ENCODE data around the gene CST9.
A peak's percentile ranks its signal among the peaks of the same experiment; 100 is the strongest.
"Not testable (repeated sequence)": the region's sequence is repeated elsewhere in the genome, so short reads cannot be mapped to it uniquely, and the experiment has no call there.

Gene CST9

DNA sequence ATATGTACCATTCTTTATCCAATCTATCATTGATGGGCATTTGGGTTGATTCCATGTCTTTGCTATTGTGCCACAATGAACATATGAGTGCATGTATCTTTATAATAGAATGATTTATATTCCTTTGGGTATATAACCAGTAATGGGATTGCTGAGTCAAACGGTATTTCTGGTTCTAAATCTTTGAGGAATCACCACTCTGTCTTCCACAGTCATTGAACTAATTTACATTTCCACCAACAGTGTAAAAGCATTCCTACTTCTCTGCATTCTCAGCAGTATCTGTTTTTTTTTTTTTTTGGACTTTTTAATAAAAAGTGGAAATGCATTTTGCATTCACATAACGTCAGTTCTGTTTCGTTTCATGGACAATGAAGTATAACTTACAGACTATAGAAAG lies 16.7 kb upstream of the CST9 start:
- not testable (repeated sequence) for DNase-seq

DNA sequence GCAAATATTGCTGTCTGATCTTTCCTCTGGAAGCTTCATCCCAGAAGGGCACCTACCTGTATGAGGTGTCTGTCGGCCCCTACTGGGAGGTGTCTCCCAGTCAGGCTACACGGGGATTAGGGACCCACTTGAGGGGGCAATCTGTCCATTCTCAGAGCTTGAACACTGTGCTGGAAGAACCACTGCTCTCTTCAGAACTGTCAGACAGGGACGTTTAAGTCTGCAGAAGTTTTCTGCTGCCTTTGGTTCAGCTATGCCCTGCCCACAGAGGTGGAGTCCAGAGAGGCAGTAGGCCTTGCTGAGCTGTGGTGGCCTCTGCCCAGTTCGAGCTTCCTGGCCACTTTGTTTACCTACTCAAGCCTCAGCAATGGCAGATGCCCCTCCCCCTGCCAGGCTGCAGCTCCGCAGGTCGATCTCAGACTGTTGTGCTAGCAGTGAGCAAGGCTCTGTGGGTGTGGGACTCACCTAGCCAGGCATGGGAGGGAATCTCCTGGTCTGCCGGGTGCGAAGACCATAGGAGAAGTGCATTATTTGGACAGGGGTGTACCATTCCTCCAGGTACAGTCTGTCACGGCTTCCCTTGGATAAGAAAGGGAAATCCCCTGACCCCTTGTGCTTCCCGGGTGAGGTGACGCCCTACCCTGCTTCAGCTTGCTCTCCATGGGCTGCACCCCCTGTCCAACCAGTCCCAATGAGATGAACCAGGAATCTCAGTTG lies 15.1 kb upstream of the CST9 start:
- not testable (repeated sequence) for DNase-seq

DNA sequence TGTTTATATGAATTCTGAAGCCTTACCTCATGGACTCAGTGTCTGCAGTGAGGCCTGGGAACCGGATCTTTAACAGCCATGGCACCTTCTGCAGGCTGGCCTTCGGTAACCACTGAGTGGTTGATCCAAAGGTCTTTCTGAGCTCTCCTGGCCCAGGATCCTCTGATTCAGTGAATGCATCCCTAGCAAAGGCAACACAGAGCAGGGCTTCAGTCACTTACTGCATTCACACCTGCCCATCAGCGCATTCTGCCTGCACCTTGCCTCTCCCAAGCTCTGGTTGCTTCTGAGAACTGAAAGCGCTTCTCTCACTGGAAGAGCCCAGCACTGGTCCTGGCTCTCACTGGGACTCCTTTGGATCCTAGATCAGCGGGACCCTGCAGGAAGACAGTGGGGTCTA lies 8.4 kb upstream of the CST9 start:
- no peak for DNase-seq

DNA sequence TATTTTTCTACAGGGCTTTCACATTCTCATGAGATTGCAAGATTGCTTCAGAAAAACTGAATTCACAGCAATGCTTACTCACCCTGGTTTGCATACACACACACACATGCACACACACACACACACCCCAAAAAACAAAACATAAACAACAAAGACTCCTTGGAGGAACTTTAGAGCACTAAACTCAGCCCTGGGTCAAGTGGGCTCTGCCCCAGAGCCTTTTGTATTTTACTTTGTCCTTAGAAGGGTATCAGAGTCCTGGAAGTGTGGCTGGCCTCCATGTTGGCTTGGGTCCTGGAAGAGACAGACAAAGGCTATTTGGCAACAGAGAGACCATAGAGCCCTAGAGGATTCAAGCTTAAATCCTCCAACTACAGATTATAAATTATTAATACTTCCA lies 8.0 kb upstream of the CST9 start:
- DNase-seq: no peak

DNA sequence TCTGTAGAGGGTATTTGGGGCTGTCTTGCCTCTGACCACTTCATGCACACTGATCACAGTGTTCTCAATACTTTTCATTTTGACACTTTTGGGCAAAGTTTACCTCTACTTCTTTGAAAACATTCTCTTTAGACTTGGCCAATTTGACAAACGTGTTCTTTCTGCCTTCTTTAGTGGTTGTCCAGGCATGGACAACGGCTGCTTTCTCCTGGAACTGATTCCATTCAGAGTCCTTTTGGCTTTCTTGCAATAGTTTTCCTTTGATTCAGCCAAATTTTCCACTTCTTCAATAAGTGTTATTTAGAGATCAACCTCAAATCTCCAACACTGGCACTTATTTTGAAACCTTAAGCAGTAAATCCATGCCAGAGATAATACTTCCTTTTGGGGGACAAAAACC lies 6.7 kb upstream of the CST9 start:
- no peak for DNase-seq

DNA sequence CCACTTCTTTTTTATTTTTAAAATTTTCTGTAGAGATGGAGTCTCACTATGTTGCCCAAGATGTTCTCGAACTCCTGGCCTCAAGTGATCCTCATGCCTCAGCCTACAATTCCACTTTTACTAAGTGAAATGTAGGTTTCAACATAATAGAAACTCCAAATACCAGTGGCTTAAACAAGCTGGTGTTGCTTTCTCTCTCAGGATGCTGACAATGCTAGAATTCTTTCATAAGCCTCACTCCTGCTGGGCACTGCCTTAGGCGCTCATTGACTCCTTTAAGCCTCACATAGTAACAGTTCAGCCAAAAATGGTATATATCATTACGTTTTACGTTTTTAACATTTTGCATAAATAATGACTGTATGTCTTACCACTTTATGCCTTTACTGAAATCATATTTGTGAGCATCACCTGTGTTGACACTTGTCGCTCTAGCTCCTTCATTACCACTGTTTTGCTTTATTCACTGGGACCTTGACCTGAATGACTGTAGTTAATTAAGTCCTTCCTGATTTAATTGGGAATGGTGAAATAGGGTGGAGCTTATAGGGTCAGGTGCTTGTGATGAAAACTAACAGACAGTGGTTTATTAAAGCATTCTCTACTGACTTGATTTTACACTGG lies 3.9 kb upstream of the CST9 start:
- no peak for DNase-seq

DNA sequence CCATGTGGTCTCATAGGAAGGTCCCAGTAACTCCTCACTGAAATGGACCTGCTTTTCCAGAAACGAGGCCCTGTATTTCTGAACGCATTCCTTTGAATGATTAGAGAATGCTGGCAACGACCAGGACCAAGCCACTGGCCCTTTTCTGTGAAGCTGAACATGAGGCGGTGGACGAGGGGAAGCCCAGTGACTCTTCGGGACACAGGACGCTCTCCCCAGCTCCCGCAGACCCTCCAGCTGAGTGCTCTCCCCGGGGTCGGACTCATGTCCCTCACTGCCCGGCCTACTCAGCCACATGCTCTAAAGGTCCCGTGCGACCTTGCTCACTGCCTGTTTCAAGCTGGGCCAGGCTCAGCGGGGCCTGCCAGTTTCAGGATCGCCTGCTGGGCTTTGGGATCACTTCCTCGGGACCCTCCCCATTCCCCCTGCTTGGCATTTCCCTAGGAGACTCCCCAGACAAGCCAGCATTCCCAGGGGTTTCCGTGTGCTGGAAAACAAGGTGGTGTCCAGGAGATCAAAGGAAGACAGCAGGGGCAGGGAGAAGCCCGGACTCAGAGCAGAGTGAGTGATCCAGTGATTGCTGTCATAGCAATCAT lies 2.6 kb upstream of the CST9 start:
- no peak for DNase-seq

DNA sequence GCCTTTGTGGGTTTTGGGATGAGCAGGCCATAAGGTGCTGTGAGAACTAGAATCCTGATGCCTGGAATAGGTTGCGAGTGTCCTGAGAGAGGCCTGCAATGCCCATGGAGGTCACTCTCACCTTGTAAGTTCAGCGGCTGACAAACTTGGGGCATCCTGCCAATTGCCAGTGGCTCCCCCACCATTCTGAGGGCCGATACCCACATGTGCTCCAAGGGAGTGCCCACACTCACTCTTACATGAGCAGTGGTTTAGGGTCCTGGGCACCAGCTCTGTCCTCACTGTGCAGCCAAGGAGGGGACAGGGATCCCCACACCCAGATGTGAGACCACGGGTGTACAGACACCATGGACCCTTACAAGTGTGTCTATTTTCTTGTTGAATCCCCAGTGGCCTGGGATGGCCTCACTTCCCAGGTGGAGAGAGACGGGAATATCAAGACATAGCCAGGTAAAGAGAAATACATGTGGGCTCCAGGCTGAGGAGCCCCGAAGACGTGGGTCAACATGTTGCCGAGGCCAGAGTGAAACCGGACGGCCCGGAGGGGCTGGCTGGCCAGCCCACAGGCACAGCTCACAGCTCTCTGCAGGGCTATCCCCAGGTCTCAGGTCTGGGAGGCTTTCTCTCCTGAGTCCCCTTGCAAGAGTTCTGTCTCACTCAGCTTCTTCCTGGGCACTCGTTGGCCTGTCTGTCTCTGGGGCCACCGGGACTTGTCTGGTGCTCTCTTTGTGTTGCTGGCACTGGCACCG lies 2.0 kb upstream of the CST9 start:
- DNase-seq: no peak

DNA sequence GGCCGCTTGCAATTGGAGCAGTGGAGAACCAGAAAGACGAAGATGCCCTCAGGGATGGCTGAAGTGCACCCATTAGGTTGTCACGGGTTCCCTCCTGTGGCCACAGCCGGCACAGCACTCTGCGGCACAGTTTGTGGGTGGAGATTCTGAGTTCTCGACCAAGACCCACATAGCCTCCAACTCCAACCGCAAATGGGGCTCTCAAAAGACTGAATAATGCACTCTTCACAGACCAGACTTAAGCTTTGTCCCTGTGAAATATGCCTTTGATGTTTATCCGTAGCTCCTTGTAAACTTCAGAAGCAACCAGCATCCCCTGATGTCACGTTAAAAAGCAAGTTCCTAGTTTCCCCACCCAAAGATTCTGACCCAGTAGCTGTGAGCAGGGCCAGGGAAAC lies 934 bp upstream of the CST9 start:
- DNase-seq: peak; percentile 85

DNA sequence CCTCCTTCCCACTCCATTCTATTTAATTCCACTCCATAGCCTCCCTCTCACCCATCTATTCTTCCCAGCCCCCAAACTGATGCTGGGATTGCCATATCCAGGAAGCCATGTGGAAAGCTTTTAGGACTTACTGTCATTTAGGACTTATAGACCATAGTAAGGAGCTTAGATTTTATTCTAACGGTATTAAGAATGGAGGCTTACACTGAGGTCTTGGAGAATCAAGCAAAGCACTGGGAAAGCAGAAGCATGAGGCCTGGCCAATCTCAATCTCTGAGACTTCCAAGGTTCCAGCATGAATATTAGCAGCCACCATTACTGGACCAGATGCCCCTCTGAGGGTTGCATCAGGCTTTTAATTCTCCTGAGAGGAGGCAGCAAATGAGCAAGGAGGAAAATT lies 1.4 kb downstream of the CST9 start:
- DNase-seq: no peak

DNA sequence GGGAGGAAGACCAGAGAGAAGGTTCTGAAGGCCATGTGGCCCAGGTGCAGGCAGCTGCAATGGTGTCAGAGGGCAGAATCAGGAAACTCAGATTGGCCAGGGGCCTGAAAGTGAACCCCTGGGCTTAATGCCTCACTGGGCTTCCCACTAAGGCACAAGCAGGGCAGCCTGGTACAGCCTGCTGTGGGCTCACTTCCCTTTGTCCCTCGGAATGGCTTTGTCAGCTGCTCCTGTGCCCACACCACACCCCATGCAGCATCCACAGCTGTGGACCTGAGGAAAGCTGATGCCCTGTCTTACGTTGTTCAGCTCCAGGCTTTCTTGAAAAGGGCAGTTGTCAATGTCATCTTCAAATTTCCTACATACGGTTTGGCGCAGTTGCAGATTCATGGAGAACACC lies 2.4 kb downstream of the CST9 start:
- DNase-seq: no peak

DNA sequence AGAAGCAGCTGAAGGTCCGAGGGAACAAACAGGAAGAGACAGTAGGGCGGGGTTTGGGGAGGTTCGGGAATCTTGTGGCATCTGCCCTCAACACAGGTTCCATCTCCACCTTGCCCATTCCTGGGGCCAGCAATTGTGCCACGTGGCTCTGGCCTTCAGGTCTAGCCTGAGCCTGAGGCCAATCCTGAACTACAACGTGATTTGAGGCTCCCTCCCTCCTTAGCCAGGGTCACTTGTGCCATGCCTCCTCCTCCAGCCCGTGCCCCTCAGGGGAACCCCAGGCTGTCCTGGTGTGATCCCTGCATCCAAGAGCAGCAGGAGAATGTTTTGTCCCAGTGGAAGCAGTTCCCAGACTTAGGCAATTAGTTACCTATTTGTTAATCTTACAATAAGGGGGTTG lies 3.0 kb downstream of the CST9 start:
- no peak for DNase-seq

DNA sequence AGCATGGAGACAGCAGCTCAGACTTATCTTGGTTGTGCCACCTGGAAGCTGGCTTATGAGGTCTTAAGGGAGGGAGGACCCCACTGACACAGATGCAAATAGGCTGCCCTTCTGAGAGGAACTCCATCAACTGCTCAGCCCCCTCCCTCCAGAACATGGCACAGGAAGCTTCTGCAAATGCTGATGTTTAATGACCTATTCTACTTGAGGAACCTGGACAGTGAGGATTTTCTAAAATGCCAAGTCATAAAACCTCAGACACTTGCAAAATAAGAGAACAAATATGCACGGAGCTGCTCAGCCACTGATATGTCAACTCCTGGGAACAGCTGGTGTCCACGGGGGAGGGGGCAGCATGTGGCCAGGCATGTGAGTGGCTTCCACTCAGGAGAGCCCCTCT lies 3.5 kb downstream of the CST9 start:
- no peak for DNase-seq

DNA sequence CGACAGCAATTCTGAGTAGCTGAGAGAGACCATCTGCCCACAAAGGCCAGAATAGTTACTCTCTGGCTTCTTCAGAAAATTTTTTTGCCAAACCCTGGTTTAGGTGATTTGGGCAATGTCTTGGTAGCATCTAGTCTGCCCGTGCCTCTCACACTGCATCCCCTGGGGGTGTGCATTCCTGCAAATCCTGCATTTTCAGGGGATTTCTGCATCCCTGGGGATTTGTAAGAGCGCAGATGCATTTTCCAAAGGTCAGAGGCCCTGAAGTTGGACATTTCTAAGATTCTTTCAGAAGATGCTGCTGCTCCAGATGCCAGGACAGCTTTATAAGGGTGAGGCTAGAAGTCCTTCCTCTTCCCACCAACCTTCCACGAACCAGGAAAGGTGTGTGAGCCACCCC lies 4.0 kb downstream of the CST9 start:
- DNase-seq: no peak

DNA sequence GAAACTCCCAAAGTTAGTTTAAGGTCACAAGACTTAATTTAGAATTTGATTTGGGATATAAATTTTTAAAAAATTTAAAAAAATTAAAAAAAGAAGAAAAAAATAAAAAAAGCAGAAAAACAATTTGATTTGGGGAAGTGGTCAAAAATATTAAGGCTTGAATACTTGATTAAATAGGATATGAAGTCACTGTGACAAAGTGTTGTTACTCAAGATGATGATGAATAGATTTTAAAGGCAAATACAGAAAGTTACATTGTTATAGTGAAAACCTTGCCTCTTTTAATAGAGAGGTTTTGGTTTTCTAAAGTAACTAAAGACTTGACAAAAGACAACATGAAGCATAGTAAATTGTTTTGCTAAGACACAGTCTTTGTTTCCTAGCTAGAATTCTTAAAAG lies 7.2 kb downstream of the CST9 start:
- DNase-seq: no peak

DNA sequence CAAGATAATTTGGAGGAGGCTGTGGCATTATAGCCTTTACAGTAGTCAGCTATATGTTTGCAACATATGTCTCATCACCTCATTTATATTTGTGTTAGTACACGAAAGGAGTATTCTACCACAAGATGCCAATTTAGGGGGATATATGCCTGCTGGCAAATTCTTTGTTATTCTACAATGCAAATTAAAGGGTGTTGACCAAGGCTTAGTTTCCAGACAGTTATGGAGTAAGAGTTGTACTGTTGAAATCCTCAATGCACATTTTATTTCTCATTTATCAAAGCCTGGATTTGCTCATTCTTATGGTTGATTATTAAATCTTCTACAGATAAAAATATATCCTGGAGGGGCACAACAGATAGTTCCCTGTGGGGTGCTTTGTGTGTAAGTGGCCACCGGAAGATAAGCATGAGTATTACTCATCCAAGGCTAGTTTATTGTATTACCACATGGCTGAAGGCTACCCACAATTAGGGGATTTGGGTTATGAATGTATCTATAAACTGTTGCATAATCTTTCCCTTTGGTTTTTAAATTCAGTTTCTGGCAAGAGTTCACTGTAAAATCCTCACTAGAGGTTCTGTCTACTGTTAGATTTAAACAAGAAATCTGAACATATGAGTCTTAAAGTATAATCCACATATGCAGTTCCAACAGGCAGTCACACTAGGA lies 9.0 kb downstream of the CST9 start:
- no peak for DNase-seq

DNA sequence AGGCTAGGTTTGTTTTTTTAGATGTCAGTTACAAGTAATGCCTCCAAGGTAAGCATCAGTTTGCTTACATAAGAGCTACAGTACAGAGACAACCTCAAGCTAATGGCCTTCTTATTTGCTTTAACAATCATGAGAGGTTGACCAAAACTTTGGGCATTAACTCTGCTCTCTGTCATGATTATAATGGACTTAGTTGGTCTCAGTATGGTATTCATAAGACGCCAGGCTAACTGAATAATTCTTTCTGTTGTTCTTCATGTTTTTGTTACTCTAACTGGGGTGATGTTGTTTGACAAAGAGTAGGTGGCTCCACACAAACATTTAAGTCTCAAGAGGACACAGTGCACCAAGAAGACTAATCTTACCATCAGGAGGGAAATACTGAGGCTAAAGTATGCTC lies 9.8 kb downstream of the CST9 start:
- DNase-seq: no peak

DNA sequence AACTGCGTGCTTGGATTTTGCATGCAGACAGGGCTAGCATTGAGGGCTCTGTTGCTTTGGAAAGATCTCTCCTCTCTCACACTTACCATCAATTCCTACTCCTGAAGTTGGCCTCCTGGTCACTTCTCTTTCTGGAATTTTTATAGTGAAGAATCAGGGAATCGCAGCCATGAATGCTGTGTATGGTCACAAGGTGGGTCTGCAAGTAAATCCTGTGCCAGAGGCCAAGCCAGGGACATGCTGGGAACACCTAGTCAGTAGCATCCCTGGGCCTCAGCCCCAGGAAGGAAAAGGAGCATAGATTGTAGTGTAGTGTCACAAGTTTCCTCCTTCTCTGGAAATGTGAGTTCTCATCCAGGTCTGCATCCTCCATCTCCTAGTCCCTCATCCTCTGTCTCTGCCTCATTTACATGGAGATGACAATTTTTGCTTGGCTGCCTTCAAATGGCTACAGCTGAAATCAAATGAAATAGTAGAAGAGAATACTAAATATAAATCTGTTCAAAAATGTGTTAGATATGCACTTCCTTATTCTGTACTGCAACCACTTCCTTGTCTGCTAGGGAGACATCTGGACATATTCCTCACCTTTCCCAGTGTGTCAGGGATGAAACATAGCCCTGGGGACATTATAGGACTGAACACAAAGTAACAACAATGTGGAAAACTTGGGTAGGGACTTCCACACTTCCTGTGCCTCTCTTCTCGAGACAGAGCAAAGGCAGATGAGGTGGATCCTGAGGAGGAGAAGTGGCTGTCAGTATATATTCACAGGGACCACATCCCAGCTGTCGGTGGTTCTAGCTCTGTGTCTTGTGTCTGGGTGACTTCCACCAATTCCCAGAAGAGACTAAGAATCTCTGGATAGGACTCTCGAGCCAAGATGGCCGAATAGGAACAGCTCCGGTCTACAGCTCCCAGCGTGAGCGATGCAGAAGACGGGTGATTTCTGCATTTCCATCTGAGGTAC lies 17.0 kb downstream of the CST9 start:
- no peak for DNase-seq

DNA sequence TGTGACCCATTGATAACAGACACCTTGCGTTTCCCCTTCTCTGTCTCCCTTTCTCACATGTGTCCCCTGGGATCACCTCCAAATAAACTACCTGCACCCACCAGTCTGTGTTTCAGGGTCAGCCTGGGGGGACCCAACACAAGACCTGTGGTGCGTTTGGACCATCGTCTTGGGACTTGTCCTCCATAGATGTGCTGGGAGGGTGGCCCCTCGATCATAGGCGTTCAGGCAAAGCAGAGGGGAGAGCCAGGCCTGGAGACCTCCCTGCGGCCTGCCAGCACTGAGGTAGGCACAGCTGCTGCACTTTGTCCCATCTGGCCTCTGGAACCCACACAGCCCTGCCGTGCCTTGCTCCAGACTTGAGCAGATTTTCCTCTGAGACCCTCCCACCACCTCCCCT lies 18.1 kb downstream of the CST9 start:
- no peak for DNase-seq

DNA sequence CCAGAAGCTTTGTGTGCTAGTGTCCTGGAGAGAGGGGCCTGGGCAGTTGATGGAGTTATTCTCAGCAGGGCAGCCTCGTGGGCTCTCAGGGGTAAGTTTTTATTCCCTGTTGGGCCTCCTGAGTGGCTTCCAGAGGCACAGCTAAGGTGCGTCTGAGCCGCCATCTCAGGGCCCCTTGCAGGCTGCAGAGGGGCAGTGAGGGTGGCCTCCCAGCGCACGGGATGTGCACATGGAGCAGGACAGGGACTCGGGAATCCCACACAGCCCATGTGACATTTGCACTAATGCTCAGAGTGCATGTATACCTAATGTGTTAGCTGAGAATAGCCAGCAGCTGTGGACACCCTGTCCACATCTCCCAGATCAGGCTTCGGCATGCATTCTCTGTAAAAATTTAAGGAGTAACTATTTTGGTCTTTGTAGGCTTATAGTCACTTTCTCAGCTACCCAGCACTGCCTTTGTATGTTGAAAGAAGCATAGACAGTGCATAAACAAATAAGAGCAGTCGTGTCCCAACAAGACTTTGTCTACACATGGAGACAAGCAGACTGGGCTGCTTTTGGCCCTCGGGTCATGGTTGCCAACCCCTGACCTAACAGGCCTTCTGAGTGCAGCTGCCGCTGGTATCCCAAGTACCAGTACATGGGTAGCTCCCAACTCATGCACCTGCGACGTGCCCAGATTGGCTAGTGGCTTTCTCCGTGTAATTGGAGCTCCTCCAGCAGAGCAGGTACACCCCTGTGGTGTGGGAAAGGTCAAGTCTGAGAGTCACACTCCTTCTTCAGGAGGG lies 18.8 kb downstream of the CST9 start:
- DNase-seq: no peak

All from femur (tissue), 1 donor.